ENCODE measurements around the gene ARMH1.

ARMH1 gene

GRCh38 chr1:44674113-44675000 is at the start of gene ARMH1, which contains the start of gene TMEM53:
Gene ARMH1, plus strand, starts transcription at chr1:44674714. Its CDS starts 14,984 bp downstream, at chr1:44689698.
Gene TMEM53, minus strand, starts transcription at chr1:44674481. Its CDS starts 90 bp downstream, at chr1:44674391.
- DNase-seq (ENCODE audit: low read depth), result peak; percentile 99

DNA sequence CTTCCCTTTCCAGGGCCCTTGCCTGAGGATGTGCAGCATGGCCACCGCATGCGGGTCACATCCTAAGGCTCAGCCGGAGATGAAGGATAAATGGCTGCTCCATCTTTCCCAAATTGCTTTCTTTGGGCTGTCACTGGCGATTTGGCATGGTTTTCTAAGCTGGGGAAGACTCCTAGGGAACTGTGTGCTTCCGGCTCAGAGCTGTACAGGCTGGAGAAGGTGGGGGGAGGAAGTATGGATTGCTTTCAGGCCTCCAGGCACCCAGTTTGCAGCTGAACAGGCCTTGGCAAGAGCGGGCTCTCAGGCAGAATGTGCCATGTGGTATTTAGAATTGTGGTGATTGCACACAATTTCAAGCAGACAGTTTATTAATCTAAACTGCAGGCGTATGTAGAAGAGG is 49.2 kb upstream of the ARMH1 start:
- DNase-seq (ENCODE audit: low read depth), result no peak

DNA sequence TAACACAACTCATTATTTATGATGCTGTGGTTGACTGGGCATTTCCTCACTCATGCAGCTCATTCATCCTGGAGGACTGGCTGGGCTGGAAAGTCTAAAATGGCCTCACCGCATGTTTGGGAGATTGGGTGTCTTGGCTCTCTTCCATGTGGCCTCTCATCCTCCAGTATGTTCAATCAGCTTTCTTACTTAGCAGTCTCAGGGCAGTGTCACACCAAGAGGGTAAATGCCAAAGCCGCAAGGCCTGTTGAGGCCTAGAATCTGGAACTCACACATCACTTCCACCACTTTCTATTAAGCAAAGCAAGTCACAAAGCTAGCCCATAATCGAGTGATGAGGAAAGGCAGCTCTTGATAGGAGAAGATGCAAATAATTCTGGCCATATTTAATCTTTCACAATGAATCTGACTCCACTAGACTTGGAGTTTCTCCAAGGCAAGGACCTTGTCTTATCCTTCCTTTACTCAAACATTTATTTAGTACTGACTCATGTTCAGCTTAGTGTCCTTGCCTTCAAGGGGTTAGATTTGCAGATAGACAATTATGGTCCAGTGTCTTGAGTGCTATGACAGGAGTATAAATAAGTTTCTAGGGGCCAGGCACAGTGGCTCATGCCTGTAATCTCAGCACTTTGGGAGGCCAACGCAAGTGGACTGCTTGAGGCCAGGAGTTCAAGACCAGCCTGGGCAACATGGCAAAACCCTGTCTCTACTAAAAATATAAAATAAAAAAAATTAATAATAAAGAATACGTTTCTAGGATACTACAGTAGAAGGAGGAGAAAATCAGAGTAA is 45.4 kb upstream of the ARMH1 start:
- peak; percentile 97 for DNase-seq (ENCODE audit: low read depth)

- DNase-seq (ENCODE audit: low read depth), result peak; percentile 86
Measured at GRCh38 chr1:44630116-44630515, 44.4 kb upstream of the ARMH1 start.

DNA sequence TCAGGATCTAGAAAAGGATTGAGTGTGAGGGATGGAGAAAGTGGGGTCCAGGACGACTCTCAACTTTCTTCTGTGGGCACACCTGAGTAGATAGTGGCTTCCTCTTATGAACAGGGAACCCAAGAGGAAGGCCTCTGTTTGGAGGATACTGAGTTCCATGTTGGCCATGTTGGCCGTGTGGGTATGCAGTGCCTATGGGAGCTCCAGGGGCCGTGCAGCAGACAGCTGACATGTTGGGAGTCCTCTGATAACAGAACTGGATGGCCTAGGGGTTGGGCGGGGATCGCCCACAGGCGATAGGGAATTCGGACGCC is 43.2 kb upstream of the ARMH1 start:
- no peak for DNase-seq (ENCODE audit: low read depth)

DNA sequence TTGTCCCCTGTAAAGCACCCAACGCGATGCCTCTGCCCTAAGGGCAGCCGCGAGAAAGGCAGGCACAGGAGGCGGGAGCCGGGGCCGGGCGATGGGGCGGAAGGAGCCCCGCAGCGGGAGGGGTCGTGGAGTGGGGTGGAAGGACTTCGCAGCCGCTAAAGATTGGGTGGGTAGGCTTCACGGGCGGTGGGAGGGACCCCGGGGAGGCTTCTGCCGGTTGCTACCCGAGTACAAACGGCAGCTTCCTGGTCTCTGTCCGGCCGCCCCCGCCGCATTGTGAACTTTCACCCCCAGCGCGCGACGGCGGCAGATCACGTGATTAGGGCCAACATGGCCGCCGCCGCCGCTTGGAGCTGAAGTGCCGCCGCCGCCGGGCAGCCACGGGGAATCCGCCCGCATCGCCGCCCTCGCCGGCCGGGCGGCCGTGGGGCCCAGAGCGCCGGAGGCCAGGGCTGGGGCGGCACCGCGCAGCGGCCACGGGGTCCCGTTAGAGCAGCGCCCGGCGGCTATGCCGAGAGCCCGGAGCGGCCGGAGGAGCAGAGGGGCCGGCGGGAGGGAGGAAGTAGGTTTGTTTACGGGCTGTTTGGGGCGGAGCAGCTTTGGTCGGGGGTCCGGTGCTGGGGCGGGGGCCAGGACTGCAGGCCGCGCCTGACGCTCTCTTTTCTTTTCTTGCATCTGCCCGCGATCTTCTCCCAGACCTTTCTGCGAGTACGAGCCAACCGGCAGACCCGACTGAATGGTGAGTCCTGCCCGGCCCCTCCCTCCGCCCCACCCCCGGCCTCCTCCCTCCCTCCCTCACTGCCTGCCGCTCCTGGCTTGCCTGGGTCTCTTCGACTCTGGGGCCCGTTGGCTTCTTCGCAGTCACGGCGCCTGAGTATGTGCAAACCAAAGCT is 42.6 kb upstream of the ARMH1 start:
- peak; percentile 91 for DNase-seq (ENCODE audit: low read depth)

GRCh38 chr1:44632598-44632997 is 41.9 kb upstream of the ARMH1 start:
- DNase-seq (ENCODE audit: low read depth), result peak; percentile 47

DNA sequence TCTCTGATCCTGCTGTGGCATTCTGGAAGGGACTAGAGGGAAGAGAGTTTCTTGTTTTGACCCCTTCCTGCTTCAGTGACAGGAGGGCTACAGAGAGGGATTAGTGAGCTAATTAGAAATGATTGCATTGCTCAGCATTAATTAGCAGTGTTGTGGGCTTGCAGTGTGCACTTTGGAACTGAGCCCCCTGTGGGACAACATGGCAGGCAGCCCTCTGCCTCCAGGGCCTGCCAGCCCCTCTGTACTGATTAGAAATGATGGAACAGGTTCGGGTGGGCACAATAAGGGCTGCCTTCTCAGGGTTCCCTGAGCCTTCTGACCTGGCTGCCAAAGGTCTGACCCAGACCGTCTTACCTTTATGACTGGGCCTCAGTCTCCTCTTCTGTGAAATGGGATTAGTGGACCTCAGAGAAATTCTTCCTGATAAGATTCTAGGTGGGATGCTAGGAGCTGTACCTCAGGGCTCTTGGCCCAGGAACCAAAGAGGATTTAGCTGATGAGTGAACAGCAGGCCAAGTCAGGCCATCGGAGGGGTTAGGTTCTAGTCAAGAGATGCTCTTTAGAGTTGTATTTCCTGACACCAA is 39.8 kb upstream of the ARMH1 start:
- no peak for DNase-seq (ENCODE audit: low read depth)

DNA sequence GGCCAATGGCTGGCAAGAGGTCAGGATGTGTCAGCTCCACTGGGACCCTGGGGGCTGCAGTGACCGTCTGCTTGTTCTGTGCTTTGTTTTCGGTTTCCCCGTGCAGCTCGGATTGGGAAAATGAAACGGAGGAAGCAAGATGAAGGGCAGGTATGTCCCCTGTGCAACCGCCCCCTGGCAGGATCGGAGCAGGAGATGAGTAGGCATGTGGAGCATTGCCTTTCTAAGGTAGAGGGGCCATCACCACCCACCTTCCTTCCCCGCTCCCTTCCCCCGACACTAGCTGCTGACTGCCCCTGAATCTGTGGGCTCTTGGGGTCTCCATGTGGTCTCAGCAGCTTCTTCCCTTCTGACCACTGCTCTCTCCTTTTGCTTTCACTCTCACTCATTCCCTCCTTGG is 39.1 kb upstream of the ARMH1 start:
- no peak for DNase-seq (ENCODE audit: low read depth)

GRCh38 chr1:44636083-44636687 is 38.3 kb upstream of the ARMH1 start:
- DNase-seq (ENCODE audit: low read depth), result no peak

DNA sequence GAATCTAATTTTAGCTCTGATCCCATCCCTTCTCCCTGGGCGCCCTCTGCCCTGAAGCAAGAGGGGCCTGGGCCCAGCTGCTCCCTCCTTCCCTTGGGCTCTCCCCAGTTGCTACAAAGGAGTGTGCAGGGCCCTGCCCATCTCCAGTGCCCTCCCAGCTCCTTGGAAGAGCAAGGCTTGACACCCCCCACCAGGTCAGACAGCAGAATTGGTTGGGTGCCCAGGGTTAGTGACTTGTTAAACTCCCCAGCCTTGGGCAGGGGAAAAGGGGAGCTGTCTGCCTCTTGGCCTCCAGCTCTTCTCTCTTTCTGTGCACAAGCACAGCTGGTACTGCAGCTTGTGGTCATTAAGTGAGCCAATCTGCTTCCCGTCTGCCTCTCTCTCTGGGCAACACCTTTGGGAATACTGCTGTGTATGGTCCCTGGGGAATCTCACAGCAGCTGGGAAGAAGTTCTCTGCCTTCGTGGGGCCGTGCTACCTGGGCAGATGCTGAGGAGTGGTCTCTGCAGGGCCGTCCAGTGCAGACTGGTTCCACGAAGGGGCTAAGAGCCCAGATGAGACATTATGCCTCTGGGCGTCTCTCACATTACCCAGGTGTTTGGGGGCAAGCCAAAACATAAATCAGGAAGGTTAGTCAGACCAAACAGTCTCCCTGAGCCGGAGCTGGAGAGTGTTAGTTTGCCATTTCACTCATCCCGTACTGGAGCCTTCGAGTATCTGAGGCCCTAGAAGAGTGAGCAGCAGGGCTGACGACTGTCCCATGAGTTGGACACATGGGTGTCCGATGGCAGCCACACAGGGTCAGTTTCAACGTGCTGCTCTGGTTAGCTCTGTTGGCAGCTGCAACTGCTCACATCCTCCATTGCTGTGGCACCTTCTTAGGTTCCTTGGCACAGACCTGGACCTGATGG is 37.6 kb upstream of the ARMH1 start:
- peak; percentile 68 for DNase-seq (ENCODE audit: low read depth)

- no peak for DNase-seq (ENCODE audit: low read depth)
Measured at GRCh38 chr1:44637702-44638411, 36.7 kb upstream of the ARMH1 start.

DNA sequence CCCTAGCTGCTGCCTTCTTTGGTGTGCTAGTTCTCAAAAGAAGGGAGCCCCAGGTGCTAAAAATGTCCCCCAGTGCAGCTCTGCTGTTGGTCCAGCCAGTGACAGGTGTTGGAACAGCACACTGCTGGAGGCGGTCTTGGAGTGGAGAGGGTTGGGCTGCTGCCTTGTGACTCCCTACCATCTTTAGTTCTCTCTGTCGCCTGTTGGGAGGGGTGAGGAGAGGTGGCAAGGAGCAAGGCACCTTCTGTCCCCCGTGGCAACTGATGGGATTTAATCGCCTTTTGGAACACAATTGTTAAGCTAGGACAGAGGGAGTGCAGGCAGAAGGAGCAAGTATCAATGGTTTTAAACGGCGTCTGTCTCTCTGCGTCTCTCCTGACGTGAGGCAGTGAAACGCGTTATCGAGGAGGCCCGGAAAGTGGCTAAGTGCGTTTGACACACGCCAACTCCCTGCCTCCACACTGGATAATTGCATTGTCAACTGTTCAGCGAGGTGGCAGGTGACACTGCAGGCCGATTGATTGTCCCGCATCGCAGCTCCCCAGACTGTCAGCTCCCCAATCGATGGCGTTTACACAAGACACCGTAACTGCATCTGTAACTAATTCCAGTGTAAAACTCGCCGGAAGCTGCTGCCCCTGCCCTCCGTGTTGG is 34.2 kb upstream of the ARMH1 start:
- DNase-seq (ENCODE audit: low read depth), result no peak

- no peak for DNase-seq (ENCODE audit: low read depth)
Measured at GRCh38 chr1:44641126-44642102, 33.1 kb upstream of the ARMH1 start.

GRCh38 chr1:44642255-44642654 is 32.3 kb upstream of the ARMH1 start:
- DNase-seq (ENCODE audit: low read depth), result no peak

- no peak for DNase-seq (ENCODE audit: low read depth)
Measured at GRCh38 chr1:44642925-44643324, 31.6 kb upstream of the ARMH1 start.

- DNase-seq (ENCODE audit: low read depth), result no peak
Measured at GRCh38 chr1:44643721-44644334, 30.7 kb upstream of the ARMH1 start.

Measured in ELR (cell line).